GM18907 (cell line): ENCODE data around the gene MSX1.

Experiments used
- ATAC-seq: cut with Tn5 transposase; IDR thresholded peaks from one replicate; pipeline ENCODE4 v1.9.1; 2021; ENCODE audit warnings: mild to moderate bottlenecking, moderate library complexity; ENCODE audit not compliant: unreplicated experiment

Gene MSX1

GRCh38 chr4:4868040-4868757, 8.7 kb downstream of the MSX1 start:
- no peak for ATAC-seq

GRCh38 chr4:4868758-4869723, 9.6 kb downstream of the MSX1 start:
- ATAC-seq, result no peak

- no peak for ATAC-seq
These were observed 10.5 kb downstream of the MSX1 start for GRCh38 chr4:4869731-4870571.

- no peak for ATAC-seq
These were observed 11.2 kb downstream of the MSX1 start for GRCh38 chr4:4870576-4871241.

- ATAC-seq, result no peak
These were observed 11.7 kb downstream of the MSX1 start for GRCh38 chr4:4871242-4871572.

- ATAC-seq, result no peak
These were observed 12.3 kb downstream of the MSX1 start for GRCh38 chr4:4871573-4872313.

GRCh38 chr4:4872314-4872903, 12.9 kb downstream of the MSX1 start:
- ATAC-seq, result no peak

GRCh38 chr4:4873203-4873602, 13.7 kb downstream of the MSX1 start:
- no peak for ATAC-seq

GRCh38 chr4:4874254-4874653, 14.8 kb downstream of the MSX1 start:
- no peak for ATAC-seq

GRCh38 chr4:4875147-4875546, 15.7 kb downstream of the MSX1 start:
- no peak for ATAC-seq

- ATAC-seq, result no peak
These were observed 16.1 kb downstream of the MSX1 start for GRCh38 chr4:4875611-4876010.

- no peak for ATAC-seq
These were observed 17.6 kb downstream of the MSX1 start for GRCh38 chr4:4876945-4877661.

- no peak for ATAC-seq
These were observed 21.0 kb downstream of the MSX1 start for GRCh38 chr4:4880492-4880891.

GRCh38 chr4:4881432-4881831, 22.0 kb downstream of the MSX1 start:
- no peak for ATAC-seq

GRCh38 chr4:4884611-4885010, 25.1 kb downstream of the MSX1 start:
- ATAC-seq, result no peak

- no peak for ATAC-seq
These were observed 28.0 kb downstream of the MSX1 start for GRCh38 chr4:4887426-4887825.

- ATAC-seq, result no peak
These were observed 29.2 kb downstream of the MSX1 start for GRCh38 chr4:4888695-4889094.

- no peak for ATAC-seq
These were observed 30.3 kb downstream of the MSX1 start for GRCh38 chr4:4889781-4890180.
